ENCODE measurements around the gene ITPKB. TPM values are rescaled to one million over a fixed set of nuclear protein-coding genes. Genes with fewer than 3 reads are reported as not detected.

The ITPKB gene
- total and polyA plus RNA-seq, 2 of the 13 experiments (the other 11 are each of a cell fraction or from before 2014, with no cell fraction given) = not detected

DNA sequence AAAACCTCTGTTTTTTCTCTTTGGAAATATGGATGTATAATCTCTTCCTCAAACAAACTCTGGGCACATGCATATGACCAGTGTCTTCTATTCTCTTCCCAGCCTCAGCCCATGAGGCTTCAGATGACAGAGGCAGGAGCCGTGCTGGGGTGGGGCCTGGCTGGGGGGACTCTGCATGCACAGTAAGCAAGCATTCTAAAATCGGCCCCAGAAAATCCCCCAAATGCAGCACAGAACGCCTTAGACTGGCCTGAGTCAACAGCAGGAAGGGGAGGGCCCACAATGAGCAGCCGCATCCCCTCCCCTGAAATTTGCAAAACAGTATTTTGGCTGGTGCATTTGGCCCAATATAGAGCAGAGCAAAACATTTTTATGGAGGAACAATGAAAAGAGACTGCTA, 47.8 kb downstream of the ITPKB start (continued):
- TF ChIP-seq ZFP82 (CRISPR knock-in tag; IDR thresholded peaks at IDR 0.05; ENCODE audit: borderline replicate concordance) (no peak), GATAD2A (CRISPR knock-in tag; IDR thresholded peaks at IDR 0.05) (no peak), ZNF816 (CRISPR knock-in tag; IDR thresholded peaks at IDR 0.05; ENCODE audit: borderline replicate concordance) (no peak), GLMP (CRISPR knock-in tag; IDR thresholded peaks at IDR 0.05; ENCODE audit: borderline replicate concordance) (no peak), SOX6 (IDR thresholded peaks at IDR 0.05) (no peak), SOX6 (CRISPR knock-in tag; IDR thresholded peaks at IDR 0.05) (no peak)
- TF ChIP-seq, protein P1, sequence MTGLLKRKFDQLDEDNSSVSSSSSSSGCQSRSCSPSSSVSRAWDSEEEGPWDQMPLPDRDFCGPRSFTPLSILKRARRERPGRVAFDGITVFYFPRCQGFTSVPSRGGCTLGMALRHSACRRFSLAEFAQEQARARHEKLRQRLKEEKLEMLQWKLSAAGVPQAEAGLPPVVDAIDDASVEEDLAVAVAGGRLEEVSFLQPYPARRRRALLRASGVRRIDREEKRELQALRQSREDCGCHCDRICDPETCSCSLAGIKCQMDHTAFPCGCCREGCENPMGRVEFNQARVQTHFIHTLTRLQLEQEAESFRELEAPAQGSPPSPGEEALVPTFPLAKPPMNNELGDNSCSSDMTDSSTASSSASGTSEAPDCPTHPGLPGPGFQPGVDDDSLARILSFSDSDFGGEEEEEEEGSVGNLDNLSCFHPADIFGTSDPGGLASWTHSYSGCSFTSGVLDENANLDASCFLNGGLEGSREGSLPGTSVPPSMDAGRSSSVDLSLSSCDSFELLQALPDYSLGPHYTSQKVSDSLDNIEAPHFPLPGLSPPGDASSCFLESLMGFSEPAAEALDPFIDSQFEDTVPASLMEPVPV (CRISPR knock-in tag; IDR thresholded peaks at IDR 0.05) = no peak

DNA sequence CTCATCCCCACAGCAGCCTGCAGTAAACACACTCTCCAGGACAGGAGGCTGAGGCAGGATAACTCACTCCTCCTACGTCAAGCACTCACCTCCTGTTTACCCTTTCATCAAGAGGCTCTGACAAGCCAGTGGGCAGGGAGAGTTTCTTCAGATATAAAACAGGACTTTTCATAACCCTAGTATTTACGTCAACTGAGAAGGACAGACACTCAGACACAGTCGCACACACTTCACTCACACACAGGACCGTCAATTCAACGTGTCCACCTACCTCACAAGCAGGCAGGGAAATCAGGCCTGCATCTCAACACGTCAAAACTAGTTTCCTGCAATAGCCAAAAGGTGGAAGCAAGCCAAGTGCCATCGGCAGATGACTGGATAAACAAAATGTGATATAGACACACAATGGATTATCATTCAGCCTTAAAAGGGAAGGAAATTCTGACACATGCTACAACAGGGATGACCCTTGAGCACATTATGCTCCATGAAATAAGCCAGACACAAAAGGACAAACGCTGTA, 48.6 kb downstream of the ITPKB start:
- FAIRE-seq = no peak
- Histone ChIP-seq H3K4me3 (replicated peaks in 1 of 3; ENCODE audit: insufficient read depth in 1 of 3, low read depth in 2 of 3, low read length in 3 of 3) (no peak overlapping the region), H2AFZ (ENCODE audit: low read length) (no peak overlapping the region), H3K4me2 (ENCODE audit: low read depth, low read length) (no peak overlapping the region), H3K4me1 (ENCODE audit: insufficient read depth, low read length) (no peaks in the 10 kb centered on the region), H3K9ac (ENCODE audit: insufficient read depth, low read depth, low read length) (no peak overlapping the region), H3K79me2 (ENCODE audit: insufficient read depth, low read length) (no peaks in the 10 kb centered on the region), H3K27me3 (ENCODE audit: control insufficient read depth in 1 of 2, insufficient read depth in 2 of 2, low read length in 2 of 2) (peaks cover 4 to 35% of the 10 kb centered on the region in 2 experiments), H3K27ac (ENCODE audit: extremely low read length, insufficient read depth, low read length) (no peak overlapping the region), H4K20me1 (ENCODE audit: insufficient read depth, low read length) (no peaks in the 10 kb centered on the region), H3K9me3 (ENCODE audit: low read length) (no peaks in the 10 kb centered on the region), H3K36me3 (replicated peaks in 1 of 2; ENCODE audit: control insufficient read depth in 1 of 2, insufficient read depth in 2 of 2, low read length in 2 of 2) (no peaks in the 10 kb centered on the region)
- CTCF ChIA-PET (ENCODE audit: low intra/inter-chr PET ratio, low total read pairs) = no interaction called here
- 14% methylated on average over 7 of the region's 8 CpGs for WGBS (ENCODE audit: low lambda C conversion rate)
- no peak for DNase-seq (ENCODE audit: low spot score)
- POLR2A ChIA-PET = no interaction called here
- BruUV-seq (replicated peaks) = no TSS peak
- ATAC-seq = no peak
- in situ Hi-C loops (cut with HindIII; ENCODE audit: extremely low pct_ligation_motif_present, low pct_unique_long_range_greater_than_20kb) (no loop called here), intact Hi-C loops (cut with micrococcal nuclease; ENCODE audit: unreplicated experiment) (no loop called here)
- TF ChIP-seq ZNF839 (CRISPR knock-in tag; IDR thresholded peaks at IDR 0.05; ENCODE audit: borderline replicate concordance) (no peak), POLR2AphosphoS5 (IDR thresholded peaks at IDR 0.05; ENCODE audit: low read depth, low read length) (no peak), HOXA5 (CRISPR knock-in tag; IDR thresholded peaks at IDR 0.05) (no peak), ZNF124 (CRISPR knock-in tag; IDR thresholded peaks at IDR 0.05) (no peak), ZBTB3 (CRISPR knock-in tag; IDR thresholded peaks at IDR 0.05; ENCODE audit: borderline replicate concordance, low read depth) (no peak), ZNF3 (CRISPR knock-in tag; IDR thresholded peaks at IDR 0.05) (no peak), RFX5 (IDR thresholded peaks at IDR 0.05; ENCODE audit: low read depth, low read length) (no peak), RBFOX2 (IDR thresholded peaks at IDR 0.05; ENCODE audit: low read depth, low read length) (no peak), ZNF142 (CRISPR knock-in tag; IDR thresholded peaks at IDR 0.05) (no peak), ZNF317 (CRISPR knock-in tag; IDR thresholded peaks at IDR 0.05) (no peak)
